Dendritic cell treated with granulocyte-macrophage colony-stimulating factor and Interleukin-4, amounts not matched to agents 40 ng/mL and 50 ng/mL, for 4 days (primary cell): ENCODE measurements around the gene TPPP2.
A peak's percentile ranks its signal among the peaks of the same experiment; 100 is the strongest.

Source experiments
- H3K27ac Mint-ChIP-seq: one replicate; pipeline ENCODE4 v1.8.0; 2022; ENCODE audit warnings: mild to moderate bottlenecking, mixed read lengths
- H3K27me3 Mint-ChIP-seq: one replicate; pipeline ENCODE4 v1.8.0; 2022; ENCODE audit warnings: mild to moderate bottlenecking, mixed read lengths
- H3K36me3 Mint-ChIP-seq: one replicate; pipeline ENCODE4 v1.8.0; 2022; ENCODE audit warnings: low read depth, mixed read lengths
- H3K4me1 Mint-ChIP-seq: one replicate; pipeline ENCODE4 v1.8.0; 2022; ENCODE audit warnings: low read depth, mixed read lengths
- H3K4me3 Mint-ChIP-seq: one replicate; pipeline ENCODE4 v1.8.0; 2022; ENCODE audit warnings: mild to moderate bottlenecking, moderate library complexity, mixed read lengths
- H3K9me3 Mint-ChIP-seq: one replicate; pipeline ENCODE4 v1.8.0; 2022; ENCODE audit warnings: mixed read lengths
- intact Hi-C: fragments of 100-400 bp; cut with micrococcal nuclease; formaldehyde crosslinking; loops from one replicate; pipeline ENCODE4 v1.15.0; 2022

Gene TPPP2

GRCh38 chr14:21068521-21069387 lies 38.7 kb downstream of the TPPP2 start:
- Mint-ChIP-seq H3K4me1 (peaks cover 44% of the 10 kb centered on the region), H3K27me3 (peaks cover 28% of the 10 kb centered on the region), H3K4me3 (peak overlapping the region; percentile 86), H3K27ac (peak overlapping the region; percentile 93), H3K36me3 (peaks cover 49% of the 10 kb centered on the region), H3K9me3 (no peaks in the 10 kb centered on the region)
- intact Hi-C loops: loop anchor here (1.0 kb wide), 1 partner anchor 24 kb away; no protein-coding TSS in a partner anchor

GRCh38 chr14:21069388-21070082 lies 39.5 kb downstream of the TPPP2 start:
- H3K4me3 Mint-ChIP-seq: peak overlapping the region; percentile 86
- H3K27ac Mint-ChIP-seq: peak overlapping the region; percentile 93

GRCh38 chr14:21070083-21070609 lies 40.1 kb downstream of the TPPP2 start, which contains the start of gene ARHGEF40:
Gene ARHGEF40 (plus strand): TSS chr14:21070304. CDS start chr14:21070397, 93 bp downstream.
- H3K36me3 Mint-ChIP-seq: peaks cover 63% of the 10 kb centered on the region
- peak within 1 kb of the TSS; percentile 93 for H3K27ac Mint-ChIP-seq
- peaks cover 54% of the 10 kb centered on the region for H3K4me1 Mint-ChIP-seq
- peaks cover 23% of the 10 kb centered on the region for H3K27me3 Mint-ChIP-seq
- intact Hi-C loops: no loop called here
- no peaks in the 10 kb centered on the region for H3K9me3 Mint-ChIP-seq
- H3K4me3 Mint-ChIP-seq: peak within 1 kb of the TSS; percentile 93

More at GRCh38 chr14:21069388-21070082, 39.5 kb downstream of the TPPP2 start:
- Mint-ChIP-seq H3K4me1 (peaks cover 48% of the 10 kb centered on the region), H3K27me3 (peaks cover 28% of the 10 kb centered on the region), H3K9me3 (no peaks in the 10 kb centered on the region), H3K36me3 (peaks cover 57% of the 10 kb centered on the region)
- intact Hi-C loops: no loop called here

- H3K36me3 Mint-ChIP-seq: peaks cover 69% of the 10 kb centered on the region
- no peaks in the 10 kb centered on the region for H3K9me3 Mint-ChIP-seq
- H3K27me3 Mint-ChIP-seq: peaks cover 18% of the 10 kb centered on the region
- intact Hi-C loops: loop anchor here (1.0 kb wide), 2 partner anchors 17 to 34 kb away; no protein-coding TSS in a partner anchor
- peak overlapping the region; percentile 93 for H3K27ac Mint-ChIP-seq
- peaks cover 59% of the 10 kb centered on the region for H3K4me1 Mint-ChIP-seq
- H3K4me3 Mint-ChIP-seq: peak overlapping the region; percentile 93
Measured at GRCh38 chr14:21070610-21071224, 40.7 kb downstream of the TPPP2 start.

- Mint-ChIP-seq H3K27ac (peak overlapping the region; percentile 93), H3K4me3 (peak overlapping the region; percentile 93), H3K27me3 (peaks cover 12% of the 10 kb centered on the region), H3K9me3 (no peaks in the 10 kb centered on the region), H3K36me3 (peaks cover 69% of the 10 kb centered on the region), H3K4me1 (peaks cover 67% of the 10 kb centered on the region)
- intact Hi-C loops: loop anchor here (1.0 kb wide), 2 partner anchors 16 to 33 kb away; no protein-coding TSS in a partner anchor
Measured at GRCh38 chr14:21071225-21072030, 41.4 kb downstream of the TPPP2 start.

GRCh38 chr14:21072031-21072473 lies 42.0 kb downstream of the TPPP2 start:
- no peaks in the 10 kb centered on the region for H3K9me3 Mint-ChIP-seq
- H3K36me3 Mint-ChIP-seq: peaks cover 72% of the 10 kb centered on the region
- H3K4me3 Mint-ChIP-seq: peak overlapping the region; percentile 93
- intact Hi-C loops: no loop called here
- peaks cover 71% of the 10 kb centered on the region for H3K4me1 Mint-ChIP-seq
- peaks cover 11% of the 10 kb centered on the region for H3K27me3 Mint-ChIP-seq
- H3K27ac Mint-ChIP-seq: peak overlapping the region; percentile 93

- Mint-ChIP-seq H3K4me3 (peak overlapping the region; percentile 93), H3K36me3 (peaks cover 80% of the 10 kb centered on the region), H3K27me3 (peaks cover 11% of the 10 kb centered on the region), H3K4me1 (peaks cover 76% of the 10 kb centered on the region), H3K27ac (peak overlapping the region; percentile 93), H3K9me3 (no peaks in the 10 kb centered on the region)
- intact Hi-C loops: no loop called here
Measured at GRCh38 chr14:21072781-21073339, 42.8 kb downstream of the TPPP2 start.

GRCh38 chr14:21073921-21074320 lies 43.9 kb downstream of the TPPP2 start:
- peaks cover 70% of the 10 kb centered on the region for H3K4me1 Mint-ChIP-seq
- H3K9me3 Mint-ChIP-seq: no peaks in the 10 kb centered on the region
- peaks cover 6% of the 10 kb centered on the region for H3K27me3 Mint-ChIP-seq
- no peak overlapping the region for H3K4me3 Mint-ChIP-seq
- H3K36me3 Mint-ChIP-seq: peaks cover 91% of the 10 kb centered on the region
- intact Hi-C loops: no loop called here
- H3K27ac Mint-ChIP-seq: peak overlapping the region; percentile 93

- Mint-ChIP-seq H3K27ac (peak overlapping the region; percentile 37), H3K4me3 (no peak overlapping the region), H3K27me3 (no peaks in the 10 kb centered on the region), H3K36me3 (peaks cover 93% of the 10 kb centered on the region), H3K4me1 (peaks cover 63% of the 10 kb centered on the region), H3K9me3 (no peaks in the 10 kb centered on the region)
- intact Hi-C loops: no loop called here
Measured at GRCh38 chr14:21074398-21075272, 44.6 kb downstream of the TPPP2 start.

- Mint-ChIP-seq H3K4me1 (peaks cover 58% of the 10 kb centered on the region), H3K4me3 (no peak overlapping the region), H3K36me3 (peaks cover 93% of the 10 kb centered on the region), H3K9me3 (no peaks in the 10 kb centered on the region), H3K27me3 (no peaks in the 10 kb centered on the region), H3K27ac (peak overlapping the region; percentile 18)
- intact Hi-C loops: no loop called here
Measured at GRCh38 chr14:21075719-21076437, 45.9 kb downstream of the TPPP2 start.

- no peak overlapping the region for H3K4me3 Mint-ChIP-seq
- peaks cover 48% of the 10 kb centered on the region for H3K4me1 Mint-ChIP-seq
- H3K27me3 Mint-ChIP-seq: no peaks in the 10 kb centered on the region
- peaks cover 100% of the 10 kb centered on the region for H3K36me3 Mint-ChIP-seq
- intact Hi-C loops: no loop called here
- no peak overlapping the region for H3K27ac Mint-ChIP-seq
- H3K9me3 Mint-ChIP-seq: no peaks in the 10 kb centered on the region
Measured at GRCh38 chr14:21077672-21078071, 47.7 kb downstream of the TPPP2 start.
